Measurements from ENCODE around the gene SPAG16.

GRCh38 chr2:213411582-213412289, 127.5 kb downstream of the SPAG16 start:
- TF ChIP-seq CTCF (IDR thresholded peaks at IDR 0.05) (no peak), POLR2A (IDR thresholded peaks at IDR 0.05) (no peak)

Measured in testis (tissue), 2 donors.